ENCODE measurements around the gene SUCLG1. TPM values are rescaled to one million over a fixed set of nuclear protein-coding genes. Genes with fewer than 3 reads are reported as not detected.
"Not testable (repeated sequence)": the region's sequence is repeated elsewhere in the genome, so short reads cannot be mapped to it uniquely, and the experiment has no call there.

Gene SUCLG1
- total RNA-seq, 1 donor from 2014 or later: 58.9 TPM

DNA sequence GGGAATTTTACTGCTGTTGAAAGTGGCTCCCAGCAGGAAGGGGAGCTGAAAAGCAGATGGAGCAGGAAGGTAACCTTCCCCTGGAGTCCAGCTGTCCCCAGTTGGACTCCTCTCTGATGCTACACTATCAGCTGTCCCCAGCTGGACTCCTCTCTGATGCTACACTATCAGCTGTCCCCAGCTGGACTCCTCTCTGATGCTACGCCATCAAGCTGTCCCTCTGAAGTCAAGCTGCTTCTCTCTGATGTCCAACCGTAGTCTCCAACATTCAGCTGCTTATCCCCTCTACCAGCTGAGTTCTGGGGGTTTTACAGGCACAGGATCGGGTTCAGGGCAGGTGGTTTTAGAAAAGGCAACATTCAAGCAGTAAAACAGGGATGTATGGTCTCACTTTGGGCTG is 19.8 kb upstream of the SUCLG1 start:
- Histone ChIP-seq H3K4me3 (no peak overlapping the region), H3K27ac (no peak overlapping the region), H3K4me1 (no peaks in the 10 kb centered on the region), H3K36me3 (no peaks in the 10 kb centered on the region), H3K9me3 (peaks cover 9% of the 10 kb centered on the region), H3K27me3 (ENCODE audit: low read depth) (no peaks in the 10 kb centered on the region)
- ATAC-seq (no peak), DNase-seq (no peak)
- TF ChIP-seq CTCF (IDR thresholded peaks at IDR 0.05): no peak
- intact Hi-C loops (cut with DNase I): no loop called here

DNA sequence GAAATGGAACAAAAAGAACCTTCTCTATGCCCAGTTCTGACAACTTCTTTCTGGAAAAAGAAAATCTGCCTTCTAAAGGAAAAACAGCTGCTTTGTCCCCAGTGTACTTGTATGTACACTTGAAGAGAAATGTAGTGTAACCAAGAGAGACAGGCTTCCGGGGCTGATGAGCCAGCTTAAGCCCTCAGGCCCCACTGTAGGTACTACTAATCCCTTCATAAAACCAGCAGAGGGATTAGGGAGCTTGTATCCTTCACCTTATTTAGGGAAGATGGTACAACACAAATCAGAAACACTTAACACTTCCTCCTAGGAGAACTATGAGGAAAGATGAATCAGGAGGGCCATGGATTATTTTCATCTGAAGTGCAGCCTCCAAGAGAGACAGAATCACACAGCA is 18.8 kb upstream of the SUCLG1 start:
- no peaks in the 10 kb centered on the region for H3K36me3 ChIP-seq
- H3K4me1 ChIP-seq: peaks cover 5% of the 10 kb centered on the region
- H3K27ac ChIP-seq: no peak overlapping the region
- no peak overlapping the region for H3K4me3 ChIP-seq
- intact Hi-C loops (cut with DNase I): no loop called here
- DNase-seq (no peak), ATAC-seq (no peak)
- peaks cover 9% of the 10 kb centered on the region for H3K9me3 ChIP-seq
- H3K27me3 ChIP-seq (ENCODE audit: low read depth): no peaks in the 10 kb centered on the region
- no peak for TF ChIP-seq CTCF (IDR thresholded peaks at IDR 0.05)

GRCh38 chr2:84474176-84474575 is 15.1 kb upstream of the SUCLG1 start:
- no peak for ATAC-seq
- TF ChIP-seq CTCF (IDR thresholded peaks at IDR 0.05): no peak
- Histone ChIP-seq H3K36me3 (no peaks in the 10 kb centered on the region), H3K9me3 (peaks cover 16% of the 10 kb centered on the region), H3K4me3 (no peak overlapping the region), H3K27ac (no peak overlapping the region), H3K27me3 (ENCODE audit: low read depth) (no peaks in the 10 kb centered on the region), H3K4me1 (peaks cover 7% of the 10 kb centered on the region)
- intact Hi-C loops (cut with DNase I): no loop called here
- DNase-seq: no peak

- peaks cover 7% of the 10 kb centered on the region for H3K4me1 ChIP-seq
- H3K36me3 ChIP-seq: no peaks in the 10 kb centered on the region
- intact Hi-C loops (cut with DNase I): no loop called here
- no peak for TF ChIP-seq CTCF (IDR thresholded peaks at IDR 0.05)
- no peak for ATAC-seq
- H3K27me3 ChIP-seq (ENCODE audit: low read depth): no peaks in the 10 kb centered on the region
- H3K27ac ChIP-seq: no peak overlapping the region
- peaks cover 16% of the 10 kb centered on the region for H3K9me3 ChIP-seq
- DNase-seq: no peak
- H3K4me3 ChIP-seq: no peak overlapping the region
Measured at GRCh38 chr2:84472856-84473565, 13.9 kb upstream of the SUCLG1 start.

GRCh38 chr2:84472423-84472822 is 13.3 kb upstream of the SUCLG1 start:
- H3K36me3 ChIP-seq; H3K4me3 ChIP-seq; DNase-seq; H3K27ac ChIP-seq; H3K4me1 ChIP-seq; intact Hi-C loops (cut with DNase I); H3K27me3 ChIP-seq (ENCODE audit: low read depth); ATAC-seq: not testable (repeated sequence)
- peaks cover 13% of the 10 kb centered on the region for H3K9me3 ChIP-seq

- intact Hi-C loops (cut with DNase I): no loop called here
- Histone ChIP-seq H3K36me3 (no peaks in the 10 kb centered on the region), H3K27ac (no peak overlapping the region), H3K27me3 (ENCODE audit: low read depth) (no peaks in the 10 kb centered on the region), H3K4me1 (no peaks in the 10 kb centered on the region), H3K9me3 (peaks cover 7% of the 10 kb centered on the region), H3K4me3 (no peak overlapping the region)
- ATAC-seq (no peak), DNase-seq (no peak)
- no peak for TF ChIP-seq CTCF (IDR thresholded peaks at IDR 0.05)
Measured at GRCh38 chr2:84467389-84467788, 8.3 kb upstream of the SUCLG1 start.

Measured in lower lobe of right lung (tissue), 2 donors.